Measurements from ENCODE around the gene DTX1. TPM values are rescaled to one million over a fixed set of nuclear protein-coding genes. Genes with fewer than 3 reads are reported as not detected.
A peak's percentile ranks its signal among the peaks of the same experiment; 100 is the strongest.

DTX1 gene
- total RNA-seq, 1 donor from 2014 or later = not detected

DNA sequence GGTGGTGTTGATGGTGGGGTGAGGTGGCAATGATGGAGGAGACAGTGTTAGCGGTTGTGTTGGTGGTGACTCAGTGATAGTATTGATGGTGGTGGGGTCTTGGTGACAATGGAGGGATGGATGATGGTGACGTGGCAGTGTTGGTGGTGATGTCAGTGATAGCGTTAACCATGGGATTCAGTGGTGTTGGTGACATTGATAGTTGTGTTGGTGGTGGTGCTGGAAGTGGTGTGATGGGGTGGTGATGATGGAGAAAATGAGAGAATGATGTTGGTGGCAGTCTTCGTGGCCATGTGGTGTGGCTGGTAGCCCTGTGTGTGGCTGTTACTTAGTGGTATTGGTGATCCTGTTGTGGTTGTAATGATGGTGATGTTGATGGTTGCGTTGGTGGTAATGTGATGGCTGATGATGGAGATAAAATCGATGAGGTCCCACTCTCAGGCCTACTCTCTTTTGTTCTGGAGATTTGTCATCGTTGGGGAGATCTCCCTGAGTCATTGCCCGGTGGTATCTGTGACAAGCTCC, 2.6 kb downstream of the DTX1 start:
- peaks cover 2% of the 10 kb centered on the region for H3K4me1 Mint-ChIP-seq (ENCODE audit: low read depth)
- H3K36me3 Mint-ChIP-seq (ENCODE audit: low read depth) = no peaks in the 10 kb centered on the region
- H3K27ac Mint-ChIP-seq (ENCODE audit: unreplicated experiment) = no peak overlapping the region
- DNase-seq (ENCODE audit: low spot score) = peak; percentile 2
- TF ChIP-seq, protein P1, sequence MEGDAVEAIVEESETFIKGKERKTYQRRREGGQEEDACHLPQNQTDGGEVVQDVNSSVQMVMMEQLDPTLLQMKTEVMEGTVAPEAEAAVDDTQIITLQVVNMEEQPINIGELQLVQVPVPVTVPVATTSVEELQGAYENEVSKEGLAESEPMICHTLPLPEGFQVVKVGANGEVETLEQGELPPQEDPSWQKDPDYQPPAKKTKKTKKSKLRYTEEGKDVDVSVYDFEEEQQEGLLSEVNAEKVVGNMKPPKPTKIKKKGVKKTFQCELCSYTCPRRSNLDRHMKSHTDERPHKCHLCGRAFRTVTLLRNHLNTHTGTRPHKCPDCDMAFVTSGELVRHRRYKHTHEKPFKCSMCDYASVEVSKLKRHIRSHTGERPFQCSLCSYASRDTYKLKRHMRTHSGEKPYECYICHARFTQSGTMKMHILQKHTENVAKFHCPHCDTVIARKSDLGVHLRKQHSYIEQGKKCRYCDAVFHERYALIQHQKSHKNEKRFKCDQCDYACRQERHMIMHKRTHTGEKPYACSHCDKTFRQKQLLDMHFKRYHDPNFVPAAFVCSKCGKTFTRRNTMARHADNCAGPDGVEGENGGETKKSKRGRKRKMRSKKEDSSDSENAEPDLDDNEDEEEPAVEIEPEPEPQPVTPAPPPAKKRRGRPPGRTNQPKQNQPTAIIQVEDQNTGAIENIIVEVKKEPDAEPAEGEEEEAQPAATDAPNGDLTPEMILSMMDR (IDR thresholded peaks at IDR 0.05) = no peak
- no peaks in the 10 kb centered on the region for H3K9me3 Mint-ChIP-seq (ENCODE audit: low read depth)
- H3K27me3 Mint-ChIP-seq (ENCODE audit: low read depth) = peaks cover 34% of the 10 kb centered on the region
- H3K4me3 Mint-ChIP-seq (ENCODE audit: unreplicated experiment) = no peak overlapping the region

DNA sequence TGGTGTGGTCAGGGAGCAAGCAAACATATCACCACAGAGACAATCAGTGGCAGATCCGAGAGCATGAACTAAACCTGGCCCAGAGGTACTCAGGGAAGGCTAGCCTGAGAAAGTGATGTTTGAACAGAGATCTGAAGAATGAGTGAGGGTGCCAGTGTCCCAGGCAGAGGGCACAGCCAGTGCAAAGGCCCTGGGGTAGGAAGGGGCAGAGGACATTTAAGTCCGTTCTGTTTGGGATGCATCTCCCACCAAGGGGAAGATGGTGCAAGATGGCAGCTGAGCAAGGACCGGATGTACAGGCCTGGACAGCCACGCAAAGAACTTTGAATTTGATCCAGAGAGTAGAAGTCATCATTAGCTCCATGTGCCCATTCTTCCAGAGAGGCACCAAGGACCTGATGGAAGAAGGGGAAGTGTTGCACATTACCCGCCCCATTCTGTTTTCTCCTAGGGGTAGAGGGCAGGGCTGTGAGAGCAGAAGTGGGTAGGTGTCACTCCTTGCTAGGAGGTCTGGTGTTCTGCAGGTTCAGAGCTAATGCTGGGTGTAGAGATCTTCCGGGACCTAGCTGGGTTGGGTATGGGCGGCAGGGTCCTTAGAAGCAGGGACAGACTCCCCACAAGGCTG, 3.9 kb downstream of the DTX1 start:
- Mint-ChIP-seq H3K9me3 (ENCODE audit: low read depth) (no peaks in the 10 kb centered on the region), H3K27me3 (ENCODE audit: low read depth) (peaks cover 34% of the 10 kb centered on the region), H3K4me3 (ENCODE audit: unreplicated experiment) (no peak overlapping the region), H3K27ac (ENCODE audit: unreplicated experiment) (no peak overlapping the region), H3K36me3 (ENCODE audit: low read depth) (no peaks in the 10 kb centered on the region), H3K4me1 (ENCODE audit: low read depth) (peaks cover 2% of the 10 kb centered on the region)
- TF ChIP-seq, protein P1 (IDR thresholded peaks at IDR 0.05) = no peak
- peak; percentile 33 for DNase-seq (ENCODE audit: low spot score)

DNA sequence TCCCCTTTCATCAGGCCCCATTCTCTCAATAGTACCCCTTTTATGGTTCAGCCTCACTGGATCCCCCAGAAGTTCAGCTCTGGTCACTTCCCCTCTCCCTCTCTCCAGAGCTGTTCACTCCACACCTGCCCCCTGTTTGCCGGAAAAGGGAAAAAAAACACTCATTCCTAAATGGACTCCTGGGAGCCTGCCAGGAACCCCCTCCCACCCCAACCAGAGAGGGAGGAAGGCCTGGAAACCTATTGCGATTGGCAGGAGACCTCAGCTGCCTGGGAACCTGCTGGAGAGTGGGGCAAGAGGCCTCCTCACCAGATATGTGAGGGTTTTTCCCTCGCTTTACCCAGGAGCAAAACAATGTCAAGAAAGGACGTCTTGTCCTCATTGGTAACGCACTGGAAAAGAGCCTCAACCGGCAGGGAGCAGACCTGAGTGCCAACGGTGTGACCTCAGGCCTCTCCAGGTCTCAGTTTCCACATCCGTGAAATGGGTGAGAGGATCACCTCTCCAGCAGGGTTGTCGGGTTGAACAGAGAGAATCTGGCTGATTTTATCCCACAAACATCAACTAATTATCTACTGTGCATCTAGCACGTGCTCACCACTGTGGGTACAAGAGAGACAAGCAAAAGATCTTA, 4.6 kb downstream of the DTX1 start:
- H3K27me3 Mint-ChIP-seq (ENCODE audit: low read depth) = peaks cover 30% of the 10 kb centered on the region
- TF ChIP-seq, protein P1 (IDR thresholded peaks at IDR 0.05) = no peak
- no peak overlapping the region for H3K27ac Mint-ChIP-seq (ENCODE audit: unreplicated experiment)
- peaks cover 2% of the 10 kb centered on the region for H3K4me1 Mint-ChIP-seq (ENCODE audit: low read depth)
- no peaks in the 10 kb centered on the region for H3K9me3 Mint-ChIP-seq (ENCODE audit: low read depth)
- no peak overlapping the region for H3K4me3 Mint-ChIP-seq (ENCODE audit: unreplicated experiment)
- peak; percentile 33 for DNase-seq (ENCODE audit: low spot score)
- no peaks in the 10 kb centered on the region for H3K36me3 Mint-ChIP-seq (ENCODE audit: low read depth)

DNA sequence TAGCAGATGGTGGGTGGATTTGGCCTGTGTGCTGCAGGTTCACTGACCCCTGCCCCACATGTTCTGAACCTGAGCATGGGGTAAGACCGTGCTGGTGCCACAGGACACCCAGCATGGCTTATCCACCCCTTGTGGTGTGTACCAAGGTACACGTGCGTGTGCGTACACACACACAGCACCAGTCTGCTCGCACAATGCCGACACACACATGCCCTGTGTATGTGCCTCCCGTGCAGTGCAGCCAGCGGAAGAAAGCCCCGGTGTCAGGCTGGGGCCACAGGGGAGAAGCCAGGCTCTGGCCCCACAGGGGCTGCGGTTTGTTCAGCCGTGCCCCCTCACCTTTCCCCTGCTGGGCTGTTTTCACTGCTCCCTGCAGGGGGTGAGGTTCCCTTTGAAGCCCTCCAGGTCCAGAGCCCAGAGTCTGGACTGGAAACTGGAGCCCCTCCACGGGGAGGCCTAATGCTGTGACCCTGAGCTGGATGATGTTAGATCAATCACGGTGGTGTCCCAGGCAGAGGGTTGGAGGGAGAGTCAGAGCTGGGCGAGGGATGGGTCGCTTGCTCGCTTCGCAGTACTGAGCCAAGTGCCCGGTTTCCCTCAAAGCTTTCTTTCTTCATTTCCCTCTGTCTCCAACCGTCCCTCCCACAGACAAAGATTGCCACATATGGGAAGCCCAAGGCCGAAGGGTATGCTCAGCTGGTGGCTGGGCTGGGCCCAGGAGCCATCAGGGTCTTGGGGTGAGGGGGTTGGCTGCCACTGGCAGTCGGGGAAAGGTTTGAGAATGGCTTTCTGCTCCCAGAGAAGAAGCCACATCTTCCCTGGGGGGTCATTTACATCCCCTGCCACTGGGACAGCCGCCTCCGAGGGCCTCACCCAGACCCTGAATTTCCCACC, 6.2 kb downstream of the DTX1 start:
- H3K27ac Mint-ChIP-seq (ENCODE audit: unreplicated experiment) = no peak overlapping the region
- TF ChIP-seq, protein P1 (IDR thresholded peaks at IDR 0.05) = no peak
- no peaks in the 10 kb centered on the region for H3K9me3 Mint-ChIP-seq (ENCODE audit: low read depth)
- DNase-seq (ENCODE audit: low spot score) = no peak
- H3K4me1 Mint-ChIP-seq (ENCODE audit: low read depth) = no peaks in the 10 kb centered on the region
- H3K27me3 Mint-ChIP-seq (ENCODE audit: low read depth) = peaks cover 28% of the 10 kb centered on the region
- no peak overlapping the region for H3K4me3 Mint-ChIP-seq (ENCODE audit: unreplicated experiment)
- no peaks in the 10 kb centered on the region for H3K36me3 Mint-ChIP-seq (ENCODE audit: low read depth)
